Mucosa of stomach (tissue), 1 donor: Measurements from ENCODE around the gene OS9.
"Not testable (repeated sequence)": the region's sequence is repeated elsewhere in the genome, so short reads cannot be mapped to it uniquely, and the experiment has no call there.

Source experiments
- H3K27me3 ChIP-seq: one replicate; pipeline ENCODE4 v1.7.0; 2013; ENCODE audit warnings: mild to moderate bottlenecking, low read length; ENCODE audit not compliant: control insufficient read depth, insufficient read depth
- H3K36me3 ChIP-seq: one replicate; pipeline ENCODE4 v1.7.0; 2013; ENCODE audit warnings: low read length; ENCODE audit not compliant: control insufficient read depth, insufficient read depth
- H3K4me1 ChIP-seq: one replicate; pipeline ENCODE4 v1.7.0; 2013; ENCODE audit warnings: mild to moderate bottlenecking, low read length; ENCODE audit not compliant: control insufficient read depth, insufficient read depth
- H3K4me3 ChIP-seq: one replicate; pipeline ENCODE4 v1.7.0; 2013; ENCODE audit warnings: low read length
- H3K9ac ChIP-seq: one replicate; pipeline ENCODE4 v1.7.0; 2013; ENCODE audit warnings: mild to moderate bottlenecking, low read length, moderate library complexity
- H3K9me3 ChIP-seq: one replicate; pipeline ENCODE4 v1.7.0; 2013; ENCODE audit warnings: mild to moderate bottlenecking, low read length, moderate library complexity; ENCODE audit not compliant: control insufficient read depth
- donor health status: Pancreatic carcinoma.

The OS9 gene, protein sequence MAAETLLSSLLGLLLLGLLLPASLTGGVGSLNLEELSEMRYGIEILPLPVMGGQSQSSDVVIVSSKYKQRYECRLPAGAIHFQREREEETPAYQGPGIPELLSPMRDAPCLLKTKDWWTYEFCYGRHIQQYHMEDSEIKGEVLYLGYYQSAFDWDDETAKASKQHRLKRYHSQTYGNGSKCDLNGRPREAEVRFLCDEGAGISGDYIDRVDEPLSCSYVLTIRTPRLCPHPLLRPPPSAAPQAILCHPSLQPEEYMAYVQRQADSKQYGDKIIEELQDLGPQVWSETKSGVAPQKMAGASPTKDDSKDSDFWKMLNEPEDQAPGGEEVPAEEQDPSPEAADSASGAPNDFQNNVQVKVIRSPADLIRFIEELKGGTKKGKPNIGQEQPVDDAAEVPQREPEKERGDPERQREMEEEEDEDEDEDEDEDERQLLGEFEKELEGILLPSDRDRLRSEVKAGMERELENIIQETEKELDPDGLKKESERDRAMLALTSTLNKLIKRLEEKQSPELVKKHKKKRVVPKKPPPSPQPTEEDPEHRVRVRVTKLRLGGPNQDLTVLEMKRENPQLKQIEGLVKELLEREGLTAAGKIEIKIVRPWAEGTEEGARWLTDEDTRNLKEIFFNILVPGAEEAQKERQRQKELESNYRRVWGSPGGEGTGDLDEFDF

DNA sequence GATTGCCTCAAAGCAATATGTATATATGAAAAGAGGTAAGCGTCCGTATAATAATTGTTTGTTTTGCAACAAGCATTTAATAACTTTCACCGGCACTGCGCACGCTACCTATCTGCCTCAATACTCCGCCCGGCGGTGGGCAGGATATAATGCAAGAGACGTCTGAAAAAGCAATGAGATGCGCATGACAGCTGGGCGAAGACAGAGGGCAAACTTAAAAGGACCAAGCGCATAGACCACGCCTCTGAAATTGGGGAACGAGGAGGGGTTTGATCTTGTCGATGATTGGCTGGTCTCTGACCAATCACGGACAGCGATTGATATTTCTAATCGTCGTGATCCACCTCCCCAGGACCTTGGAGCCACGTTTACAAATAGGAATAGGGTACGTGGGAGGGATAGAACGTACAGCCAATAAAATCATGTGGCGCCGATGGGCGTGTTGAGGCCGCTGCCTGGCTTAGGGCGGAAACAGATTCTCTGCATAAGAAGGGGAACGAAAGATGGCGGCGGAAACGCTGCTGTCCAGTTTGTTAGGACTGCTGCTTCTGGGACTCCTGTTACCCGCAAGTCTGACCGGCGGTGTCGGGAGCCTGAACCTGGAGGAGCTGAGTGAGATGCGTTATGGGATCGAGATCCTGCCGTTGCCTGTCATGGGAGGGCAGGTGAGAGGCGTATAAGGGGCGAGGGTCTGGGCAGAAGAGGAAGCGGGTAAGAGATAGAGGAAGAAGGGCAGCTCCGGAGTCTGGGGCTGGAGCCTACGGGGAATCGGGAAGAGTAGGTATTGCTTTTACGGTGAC, at the start of gene OS9:
Gene OS9, plus strand, starts transcription at position 474 of the 800 bp plus-strand sequence. Its CDS starts 30 bp downstream, at position 504.
- Histone ChIP-seq H3K9me3 (no peaks in the 10 kb centered on the region), H3K9ac (peak within 1 kb of the TSS; percentile 90), H3K4me3 (peak within 1 kb of the TSS; percentile 71), H3K27me3 (no peaks in the 10 kb centered on the region), H3K4me1 (peaks cover 7% of the 10 kb centered on the region), H3K36me3 (peaks cover 10% of the 10 kb centered on the region)

DNA sequence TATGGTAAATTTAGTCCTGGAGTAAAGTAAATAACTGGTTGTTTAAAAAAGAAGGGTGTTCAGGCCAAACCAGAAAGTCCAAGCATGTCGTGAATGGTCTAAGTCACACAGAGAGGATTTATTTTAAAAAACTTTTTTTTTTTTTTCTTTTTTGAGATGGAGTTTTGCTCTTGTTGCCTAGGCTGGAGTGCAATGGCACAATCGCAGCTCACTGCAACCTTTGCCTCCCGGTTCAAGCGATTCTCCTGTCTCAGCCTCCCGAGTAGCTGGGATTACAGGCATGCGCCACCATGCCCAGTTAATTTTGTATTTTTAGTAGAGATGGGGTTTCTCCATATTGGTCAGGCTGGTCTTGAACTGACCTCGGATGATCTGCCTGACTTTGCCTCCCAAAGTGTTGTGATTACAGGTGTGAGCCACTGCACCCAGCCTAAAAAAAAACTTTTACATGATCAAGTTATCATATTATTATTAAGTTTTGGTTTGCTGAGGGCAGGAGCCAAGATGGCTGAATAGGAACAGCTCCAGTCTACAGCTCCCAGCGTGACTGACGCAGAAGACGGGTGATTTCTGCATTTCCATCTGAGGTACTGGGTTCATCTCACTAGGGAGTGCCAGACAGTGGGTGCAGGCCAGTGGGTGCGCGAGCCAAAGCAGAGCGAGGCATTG, 47.8 kb upstream of the OS9 start:
- not testable (repeated sequence) for H3K27me3 ChIP-seq, H3K36me3 ChIP-seq, H3K9me3 ChIP-seq, H3K4me3 ChIP-seq, H3K9ac ChIP-seq, H3K4me1 ChIP-seq

DNA sequence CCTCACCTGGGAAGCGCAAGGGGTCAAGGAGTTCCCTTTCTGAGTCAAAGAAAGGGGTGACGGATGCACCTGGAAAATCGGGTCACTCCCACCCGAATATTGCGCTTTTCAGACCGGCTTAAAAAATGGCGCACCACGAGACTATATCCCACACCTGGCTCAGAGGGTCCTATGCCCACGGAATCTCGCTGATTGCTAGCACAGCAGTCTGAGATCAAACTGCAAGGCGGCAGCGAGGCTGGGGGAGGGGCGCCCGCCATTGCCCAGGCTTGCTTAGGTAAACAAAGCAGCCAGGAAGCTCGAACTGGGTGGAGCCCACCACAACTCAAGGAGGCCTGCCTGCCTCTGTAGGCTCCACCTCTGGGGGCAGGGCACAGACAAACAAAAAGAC, 47.3 kb upstream of the OS9 start:
- H3K4me3 ChIP-seq, H3K36me3 ChIP-seq, H3K9me3 ChIP-seq, H3K27me3 ChIP-seq, H3K9ac ChIP-seq, H3K4me1 ChIP-seq: not testable (repeated sequence)

DNA sequence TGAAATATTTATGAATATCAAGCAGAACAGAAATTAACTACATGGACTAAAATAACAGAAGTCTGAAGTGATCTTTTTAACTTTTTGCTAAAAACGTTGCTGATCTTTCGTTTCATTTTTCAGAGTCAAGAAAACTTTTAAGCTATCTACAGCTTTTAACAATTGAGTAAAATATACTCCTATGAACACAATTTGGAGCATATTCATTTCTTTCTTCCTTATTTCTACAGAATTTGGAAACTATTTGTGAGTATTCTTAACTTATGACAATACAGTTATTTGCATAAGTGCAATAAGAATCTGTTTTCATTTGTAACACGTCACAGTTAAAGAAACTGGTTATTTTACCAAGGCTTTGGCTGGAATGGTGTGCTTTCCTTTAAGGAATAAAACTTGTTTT, 39.9 kb upstream of the OS9 start:
- Histone ChIP-seq H3K9ac (no peak overlapping the region), H3K4me3 (no peak overlapping the region), H3K36me3 (no peaks in the 10 kb centered on the region), H3K27me3 (no peaks in the 10 kb centered on the region), H3K9me3 (no peaks in the 10 kb centered on the region), H3K4me1 (no peaks in the 10 kb centered on the region)

DNA sequence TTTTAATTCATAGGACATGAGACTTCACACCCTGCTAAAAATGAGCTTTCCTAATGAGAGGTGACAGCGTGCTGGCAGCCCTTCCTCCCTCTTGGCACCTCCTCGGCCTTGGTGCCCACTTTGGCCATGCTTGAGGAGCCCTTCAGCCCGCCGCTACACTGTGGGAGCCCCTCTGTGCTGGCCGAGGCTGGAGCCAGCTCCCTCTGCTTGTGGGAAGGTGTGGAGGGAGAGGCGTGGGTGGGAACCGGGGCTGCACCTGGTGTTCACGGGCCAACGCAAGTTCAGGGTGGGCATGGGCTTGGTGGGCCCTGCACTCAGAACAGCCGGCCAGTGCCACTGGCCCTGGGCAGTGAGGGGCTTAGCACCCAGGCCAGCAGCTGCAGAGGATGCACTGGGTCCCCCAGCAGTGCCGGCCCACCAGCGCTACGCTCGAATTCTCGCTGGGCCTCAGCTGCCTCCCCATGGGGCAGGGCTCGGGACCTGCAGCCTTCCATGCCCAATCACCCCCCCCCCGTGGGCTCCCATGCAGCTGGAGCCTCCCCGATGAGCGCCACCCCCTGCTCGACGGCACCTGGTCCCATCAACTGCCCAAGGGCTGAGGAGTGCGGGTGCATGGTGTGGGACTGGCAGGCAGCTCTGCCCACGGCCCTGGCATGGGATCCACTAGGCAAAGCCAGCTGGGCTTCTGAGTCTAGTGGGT, 38.2 kb upstream of the OS9 start:
- H3K4me3 ChIP-seq, result no peak overlapping the region
- no peaks in the 10 kb centered on the region for H3K4me1 ChIP-seq
- H3K9me3 ChIP-seq, result no peaks in the 10 kb centered on the region
- H3K27me3 ChIP-seq, result no peaks in the 10 kb centered on the region
- no peak overlapping the region for H3K9ac ChIP-seq
- no peaks in the 10 kb centered on the region for H3K36me3 ChIP-seq

DNA sequence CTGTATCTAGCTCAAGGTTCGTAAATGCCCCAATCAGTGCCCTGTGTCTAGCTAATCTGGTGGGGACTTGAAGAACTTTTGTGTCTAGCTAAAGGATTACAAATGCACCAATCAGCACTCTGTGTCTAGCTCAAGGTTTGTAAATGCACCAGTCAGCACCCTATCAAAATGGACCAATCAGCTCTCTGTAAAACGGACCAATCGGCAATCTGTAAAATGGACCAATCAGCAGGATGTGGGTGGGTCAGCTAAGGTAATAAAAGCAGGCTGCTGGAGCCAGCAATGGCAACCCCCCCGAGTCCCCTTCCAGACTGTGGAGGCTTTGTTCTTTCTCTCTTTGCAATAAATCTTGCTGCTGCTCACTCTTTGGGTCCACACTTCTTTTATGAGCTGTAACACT, 37.5 kb upstream of the OS9 start:
- H3K4me1 ChIP-seq, H3K9ac ChIP-seq, H3K9me3 ChIP-seq, H3K4me3 ChIP-seq, H3K27me3 ChIP-seq, H3K36me3 ChIP-seq: not testable (repeated sequence)

DNA sequence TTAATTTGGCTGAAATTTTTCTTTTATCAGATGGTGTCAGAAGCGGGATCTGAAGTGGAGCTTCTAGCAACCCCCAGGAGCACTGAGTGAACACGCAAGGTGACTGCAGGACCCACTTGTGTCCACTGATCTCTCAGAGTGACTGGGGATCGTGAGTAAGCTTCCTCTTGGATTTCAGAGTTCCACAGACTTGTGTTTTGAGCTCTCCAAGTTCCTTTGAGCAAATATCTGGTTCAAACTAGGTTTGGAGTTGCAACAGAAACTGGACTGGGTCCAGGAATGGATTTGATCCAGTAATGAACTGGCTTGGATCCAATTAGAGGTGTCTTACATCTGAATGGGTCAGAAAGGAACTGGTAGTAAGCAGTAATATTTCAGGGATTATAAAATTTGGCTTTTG, 36.2 kb upstream of the OS9 start:
- H3K36me3 ChIP-seq, result no peaks in the 10 kb centered on the region
- no peak overlapping the region for H3K4me3 ChIP-seq
- no peaks in the 10 kb centered on the region for H3K27me3 ChIP-seq
- H3K9ac ChIP-seq, result no peak overlapping the region
- H3K4me1 ChIP-seq, result no peaks in the 10 kb centered on the region
- no peaks in the 10 kb centered on the region for H3K9me3 ChIP-seq

DNA sequence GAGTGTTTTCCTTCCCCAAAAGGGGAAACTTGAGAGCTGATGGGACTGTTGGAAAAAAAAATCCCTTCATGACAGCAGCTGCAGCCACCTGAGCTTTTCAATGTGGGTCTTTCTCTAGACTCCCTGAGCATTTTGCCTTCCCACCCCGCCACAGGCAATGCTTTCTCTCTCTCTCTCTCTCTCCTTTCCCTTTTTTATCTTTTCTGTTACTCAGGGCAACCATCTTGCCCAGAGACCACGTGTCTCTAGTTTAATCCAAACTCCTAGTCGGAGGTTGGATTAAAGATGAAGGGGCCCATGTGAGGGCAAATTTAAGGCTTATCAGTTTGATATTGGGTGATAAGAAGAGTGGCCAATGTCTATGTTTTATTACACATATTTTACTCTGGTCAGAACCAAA, 35.0 kb upstream of the OS9 start:
- no peak overlapping the region for H3K9ac ChIP-seq
- no peaks in the 10 kb centered on the region for H3K36me3 ChIP-seq
- no peaks in the 10 kb centered on the region for H3K4me1 ChIP-seq
- H3K4me3 ChIP-seq, result no peak overlapping the region
- no peaks in the 10 kb centered on the region for H3K27me3 ChIP-seq
- H3K9me3 ChIP-seq, result no peaks in the 10 kb centered on the region

DNA sequence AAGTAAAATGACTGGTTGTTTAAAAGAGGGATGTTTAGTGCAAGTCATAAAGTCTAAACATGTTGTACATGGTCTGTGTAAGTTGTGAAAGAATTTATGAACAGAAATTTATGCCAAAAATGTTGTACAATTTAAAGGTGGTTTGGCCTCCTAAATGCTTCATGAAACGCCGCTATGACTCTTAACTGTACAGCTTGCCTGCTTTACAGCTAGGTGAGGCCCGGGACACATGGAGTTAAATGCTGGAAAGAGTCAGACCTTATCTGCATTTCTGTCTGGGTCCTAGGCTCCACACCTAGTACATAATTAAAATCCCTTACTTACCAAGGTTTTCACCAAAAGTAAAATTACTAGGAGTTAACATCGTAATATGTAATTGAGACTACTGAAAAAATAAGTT, 32.6 kb upstream of the OS9 start:
- Histone ChIP-seq H3K27me3 (no peaks in the 10 kb centered on the region), H3K36me3 (no peaks in the 10 kb centered on the region), H3K9ac (no peak overlapping the region), H3K4me1 (no peaks in the 10 kb centered on the region), H3K9me3 (no peaks in the 10 kb centered on the region), H3K4me3 (no peak overlapping the region)

DNA sequence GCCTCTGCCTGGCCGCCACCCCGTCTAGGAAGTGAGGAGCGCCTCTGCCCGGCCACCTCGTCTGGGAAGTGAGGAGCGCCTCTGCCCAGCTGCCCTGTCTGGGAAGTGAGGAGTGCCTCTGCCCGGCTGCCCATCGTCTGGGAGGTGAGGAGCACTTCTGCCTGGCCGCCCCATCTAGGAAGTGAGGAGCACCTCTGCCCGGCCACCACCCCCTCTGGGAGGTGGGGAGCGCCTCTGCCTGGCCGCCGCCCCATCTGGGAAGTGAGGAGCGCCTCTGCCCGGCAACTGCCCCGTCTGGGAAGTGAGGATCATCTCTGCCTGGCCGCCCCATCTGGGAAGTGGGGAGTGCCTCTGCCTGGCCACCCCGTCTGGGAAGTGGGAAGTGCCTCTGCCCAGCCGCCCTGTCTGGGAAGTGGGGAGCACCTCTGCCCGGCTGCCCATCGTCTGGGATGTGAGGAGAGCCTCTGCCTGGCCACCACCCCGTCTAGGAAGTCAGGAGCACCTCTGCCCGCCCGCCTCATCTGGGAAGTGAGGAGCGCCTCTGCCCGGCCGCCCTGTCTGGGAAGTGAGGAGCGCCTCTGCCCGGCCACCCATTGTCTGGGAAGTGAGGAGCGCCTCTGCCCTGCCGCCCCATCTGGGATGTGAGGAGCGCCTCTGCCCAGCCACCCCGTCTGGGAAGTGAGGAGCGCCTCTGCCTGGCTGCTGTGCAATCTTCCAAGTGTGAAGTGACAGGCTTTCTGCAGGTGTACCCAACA, 28.7 kb upstream of the OS9 start:
- H3K4me3 ChIP-seq, H3K9ac ChIP-seq, H3K9me3 ChIP-seq, H3K27me3 ChIP-seq, H3K36me3 ChIP-seq, H3K4me1 ChIP-seq: not testable (repeated sequence)

DNA sequence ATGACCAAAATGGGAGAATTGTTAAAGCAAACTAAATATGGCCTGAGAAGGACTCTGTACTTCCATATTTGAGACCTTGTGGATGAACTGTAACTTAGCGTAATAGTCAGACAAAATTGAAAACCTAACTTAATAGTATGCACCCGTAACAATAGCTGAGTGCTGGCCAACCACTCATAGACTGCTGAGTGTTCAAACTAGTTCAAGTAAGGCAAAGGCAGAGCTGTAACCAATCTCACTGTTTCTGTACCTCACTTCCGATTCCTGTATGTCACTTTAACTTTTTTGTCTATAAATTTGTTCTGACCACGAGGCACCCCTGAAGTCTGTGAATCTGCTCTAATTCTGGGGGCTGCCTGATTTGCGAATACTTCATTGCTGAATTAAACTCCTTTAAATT, 27.0 kb upstream of the OS9 start:
- Histone ChIP-seq H3K4me3 (no peak overlapping the region), H3K4me1 (no peaks in the 10 kb centered on the region), H3K36me3 (no peaks in the 10 kb centered on the region), H3K9ac (no peak overlapping the region), H3K27me3 (no peaks in the 10 kb centered on the region), H3K9me3 (no peaks in the 10 kb centered on the region)
